H1 (cell line): ENCODE measurements around the gene LGALS12.

ENCODE experiments used
- ASH2L ChIP-seq: fragments of 200-600, 300-600 bp; sonication (generic); IDR thresholded peaks from one replicate; pipeline ENCODE4 v1.7.1; 2017; ENCODE audit warnings: low read length
- CTCF ChIP-seq, 3 experiments: IDR thresholded peaks; 1 replicate in 2 of 3; 2 replicates in 1 of 3; pipeline versions ENCODE4 v1.5.1 to v1.6.1; 2011; ENCODE audit warnings: low read length in 3 of 3, mild to moderate bottlenecking in 3 of 3, inconsistent platforms in 2 of 3, low read depth in 1 of 3, moderate library complexity in 1 of 3; ENCODE audit not compliant: insufficient read depth in 1 of 3; ENCODE audit errors: control extremely low read depth in 1 of 3
- GABPA ChIP-seq: IDR thresholded peaks from 2 replicates; pipeline ENCODE4 v1.6.1; 2011; ENCODE audit warnings: mild to moderate bottlenecking, low read length, moderate library complexity, borderline replicate concordance; ENCODE audit not compliant: insufficient read depth
- NRF1 ChIP-seq: IDR thresholded peaks from 2 replicates; pipeline ENCODE4 v1.6.1; 2011; ENCODE audit warnings: mild to moderate bottlenecking, low read depth, low read length, improper control_type of control experiment
- PHF8 ChIP-seq: fragments of 200-600 bp; sonication (generic); conservative IDR thresholded peaks from 2 replicates; pipeline ENCODE4 v1.7.1; 2012; ENCODE audit warnings: low read depth, mild to moderate bottlenecking, inconsistent platforms, low read length, moderate library complexity
- POLR2A ChIP-seq, 2 experiments: IDR thresholded peaks; 1 replicate in 1 of 2; 2 replicates in 1 of 2; pipeline ENCODE4 v1.6.1; 2011; ENCODE audit warnings: low read depth in 2 of 2, low read length in 2 of 2, mild to moderate bottlenecking in 2 of 2; ENCODE audit errors: control extremely low read depth in 1 of 2
- POLR2AphosphoS5 ChIP-seq: IDR thresholded peaks from 2 replicates; pipeline ENCODE4 v1.6.1; 2011; ENCODE audit warnings: low read depth, low read length
- RFX5 ChIP-seq: IDR thresholded peaks from 2 replicates; pipeline ENCODE4 v1.6.1; 2011; ENCODE audit warnings: low read depth, low read length, improper control_type of control experiment, borderline replicate concordance
- SIN3A ChIP-seq, 2 experiments: IDR thresholded peaks in 1 of 2; conservative IDR thresholded peaks in 1 of 2; 2 replicates each; pipeline ENCODE4 v1.6.1; 2011 to 2012; ENCODE audit warnings: low read length in 2 of 2, improper control_type of control experiment in 1 of 2, low read depth in 1 of 2, mild to moderate bottlenecking in 1 of 2
- TAF7 ChIP-seq: optimal IDR thresholded peaks from 2 replicates; pipeline ENCODE3; 2011; ENCODE audit warnings: low read depth, mild to moderate bottlenecking, inconsistent platforms, low read length, moderate library complexity, borderline replicate concordance

GRCh38 chr11:63563201-63564055, 57.5 kb downstream of the LGALS12 start, which contains the start of gene PLAAT2:
- no peak for TF ChIP-seq POLR2AphosphoS5
- no peak for TF ChIP-seq RFX5
- no peak for TF ChIP-seq ASH2L
- no peak for TF ChIP-seq POLR2A (IDR thresholded peaks at IDR 0.05; ENCODE audit: control extremely low read depth in 1 of 2, low read depth in 2 of 2, low read length in 2 of 2)
- TF ChIP-seq GABPA: no peak
- TF ChIP-seq CTCF (IDR thresholded peaks at IDR 0.05; ENCODE audit: control extremely low read depth in 1 of 3, insufficient read depth in 1 of 3, low read depth in 1 of 3, low read length in 3 of 3): no peak
- TF ChIP-seq SIN3A (conservative IDR thresholded peaks at IDR 0.05 in 1 of 2, IDR thresholded peaks at IDR 0.05 in 1 of 2; ENCODE audit: low read depth in 1 of 2, low read length in 2 of 2): no peak
- no peak for TF ChIP-seq PHF8
- TF ChIP-seq NRF1: no peak
- no peak for TF ChIP-seq TAF7
